Neural crest cell (in vitro differentiated cells): Measurements from ENCODE around the gene FSTL4. TPM values are rescaled to one million over a fixed set of nuclear protein-coding genes. Genes with fewer than 3 reads are reported as not detected.

Experiments
- DNase-seq: peaks from one replicate; pipeline ENCODE4 v3.0.0; 2021; ENCODE audit warnings: low read depth, mixed read lengths, low spot score
- H3K27ac Mint-ChIP-seq: one replicate; pipeline ENCODE4 v1.8.0; 2021; ENCODE audit warnings: mild to moderate bottlenecking, mixed read lengths; ENCODE audit not compliant: unreplicated experiment
- H3K27me3 Mint-ChIP-seq: 2 replicates; pipeline ENCODE4 v1.8.0; 2021; ENCODE audit warnings: low read depth, mild to moderate bottlenecking, mixed read lengths
- H3K36me3 Mint-ChIP-seq: 2 replicates; pipeline ENCODE4 v1.8.0; 2021; ENCODE audit warnings: low read depth, mild to moderate bottlenecking, mixed read lengths
- H3K4me1 Mint-ChIP-seq: 2 replicates; pipeline ENCODE4 v1.8.0; 2021; ENCODE audit warnings: mixed read lengths
- H3K4me3 Mint-ChIP-seq: one replicate; pipeline ENCODE4 v1.8.0; 2021; ENCODE audit warnings: mild to moderate bottlenecking, mixed read lengths
- H3K9me3 Mint-ChIP-seq: 2 replicates; pipeline ENCODE4 v1.8.0; 2021; ENCODE audit warnings: mixed read lengths
- total RNA-seq: library from RNA; stranded (reverse); gene quantifications from 2 replicates; pipeline ENCODE4 v1.2.1, GENCODE V29; 2021
- TF ChIP-seq, protein P1 (sequence below): fragments of 200-600 bp; sonication (generic); conservative IDR thresholded peaks from 2 replicates; pipeline ENCODE4 v1.5.0; 2021; ENCODE audit warnings: antibody characterized with exemption, mild to moderate bottlenecking

Gene FSTL4
- total RNA-seq, 1 donor from 2014 or later: 2.0 TPM

DNA sequence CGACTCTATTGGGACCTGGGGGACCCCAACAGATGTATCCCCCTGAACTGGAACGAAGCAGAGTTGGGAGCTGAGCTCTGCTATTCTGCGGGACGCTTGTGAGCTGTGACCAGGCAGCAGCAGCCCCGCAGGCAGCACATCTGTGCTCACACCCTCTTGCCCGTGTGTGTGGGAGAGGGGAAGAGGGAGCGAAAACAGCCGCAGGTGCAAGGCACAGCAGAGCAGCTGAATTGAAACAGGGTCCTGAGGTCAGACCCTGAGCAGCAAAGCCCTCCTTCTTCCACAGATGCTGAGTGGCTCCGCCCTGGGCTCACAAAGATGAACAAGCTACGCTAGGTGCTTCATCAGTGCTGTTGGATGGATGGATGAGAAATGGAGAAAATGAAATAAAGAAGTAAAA is 361.8 kb downstream of the FSTL4 start:
- DNase-seq: no peak
- TF ChIP-seq, protein P1, sequence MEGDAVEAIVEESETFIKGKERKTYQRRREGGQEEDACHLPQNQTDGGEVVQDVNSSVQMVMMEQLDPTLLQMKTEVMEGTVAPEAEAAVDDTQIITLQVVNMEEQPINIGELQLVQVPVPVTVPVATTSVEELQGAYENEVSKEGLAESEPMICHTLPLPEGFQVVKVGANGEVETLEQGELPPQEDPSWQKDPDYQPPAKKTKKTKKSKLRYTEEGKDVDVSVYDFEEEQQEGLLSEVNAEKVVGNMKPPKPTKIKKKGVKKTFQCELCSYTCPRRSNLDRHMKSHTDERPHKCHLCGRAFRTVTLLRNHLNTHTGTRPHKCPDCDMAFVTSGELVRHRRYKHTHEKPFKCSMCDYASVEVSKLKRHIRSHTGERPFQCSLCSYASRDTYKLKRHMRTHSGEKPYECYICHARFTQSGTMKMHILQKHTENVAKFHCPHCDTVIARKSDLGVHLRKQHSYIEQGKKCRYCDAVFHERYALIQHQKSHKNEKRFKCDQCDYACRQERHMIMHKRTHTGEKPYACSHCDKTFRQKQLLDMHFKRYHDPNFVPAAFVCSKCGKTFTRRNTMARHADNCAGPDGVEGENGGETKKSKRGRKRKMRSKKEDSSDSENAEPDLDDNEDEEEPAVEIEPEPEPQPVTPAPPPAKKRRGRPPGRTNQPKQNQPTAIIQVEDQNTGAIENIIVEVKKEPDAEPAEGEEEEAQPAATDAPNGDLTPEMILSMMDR: no peak
- no peaks in the 10 kb centered on the region for H3K36me3 Mint-ChIP-seq
- peaks cover 5% of the 10 kb centered on the region for H3K4me1 Mint-ChIP-seq
- no peak overlapping the region for H3K4me3 Mint-ChIP-seq
- H3K27ac Mint-ChIP-seq: no peak overlapping the region
- no peaks in the 10 kb centered on the region for H3K27me3 Mint-ChIP-seq
- no peaks in the 10 kb centered on the region for H3K9me3 Mint-ChIP-seq

DNA sequence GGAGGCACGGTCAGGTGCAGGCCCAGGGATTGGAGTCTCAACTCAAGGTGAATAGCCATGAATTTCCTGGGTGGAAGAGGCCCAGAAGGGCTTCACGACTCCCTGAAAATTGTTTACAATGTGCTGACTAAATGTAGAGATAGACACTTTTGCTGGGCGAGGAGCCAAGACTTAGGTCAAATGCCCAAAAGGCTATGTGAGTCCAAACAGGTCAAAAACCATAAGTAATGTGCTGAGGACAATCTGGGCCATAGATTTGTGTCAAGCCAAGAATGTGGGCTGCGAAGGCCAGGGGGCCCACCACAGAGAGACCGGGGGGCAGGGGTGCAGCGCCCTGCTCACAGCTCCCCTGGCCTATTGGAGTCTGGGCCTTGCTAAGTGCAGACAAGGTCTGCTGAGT is 362.7 kb downstream of the FSTL4 start:
- TF ChIP-seq, protein P1: no peak
- Mint-ChIP-seq H3K27ac (no peak overlapping the region), H3K4me1 (peaks cover 9% of the 10 kb centered on the region), H3K9me3 (no peaks in the 10 kb centered on the region), H3K27me3 (no peaks in the 10 kb centered on the region), H3K36me3 (no peaks in the 10 kb centered on the region), H3K4me3 (no peak overlapping the region)
- no peak for DNase-seq

DNA sequence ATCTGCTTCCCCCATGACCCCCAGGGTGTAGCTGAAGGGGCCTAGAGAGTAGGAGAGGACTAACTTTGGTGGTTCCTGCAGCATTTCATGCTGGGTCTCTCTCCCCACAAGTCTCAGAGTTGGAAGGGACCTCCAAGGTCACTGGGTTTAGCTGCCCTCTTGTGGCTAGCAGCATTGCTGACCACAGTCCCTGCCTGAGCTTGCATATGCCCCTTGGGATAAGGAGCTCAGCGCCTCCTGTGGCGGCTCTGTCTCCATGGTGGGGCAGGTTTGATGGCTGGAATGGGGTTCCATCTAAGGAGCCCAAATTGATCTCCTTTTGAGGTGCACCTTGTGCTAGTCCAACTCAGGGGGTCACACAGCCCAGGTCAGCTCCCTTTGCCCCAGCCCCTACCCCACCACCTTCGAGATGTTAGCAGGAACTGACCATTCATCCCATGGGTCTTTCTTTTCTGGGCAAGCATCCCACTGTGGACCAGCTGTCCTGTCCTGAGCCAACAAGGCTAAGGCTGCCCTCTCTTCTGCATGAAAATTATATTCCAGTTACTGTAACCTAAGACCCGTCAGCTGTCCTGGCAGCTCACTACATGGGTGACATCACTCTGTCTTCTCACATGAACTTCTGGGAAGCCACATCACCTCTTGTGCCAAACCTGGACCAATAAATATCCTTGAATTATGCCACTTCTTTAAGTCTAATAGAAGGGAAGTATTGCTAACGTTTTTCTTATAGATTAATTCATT is 364.3 kb downstream of the FSTL4 start:
- Mint-ChIP-seq H3K4me1 (peaks cover 14% of the 10 kb centered on the region), H3K27me3 (no peaks in the 10 kb centered on the region), H3K36me3 (no peaks in the 10 kb centered on the region), H3K4me3 (no peak overlapping the region), H3K27ac (no peak overlapping the region), H3K9me3 (no peaks in the 10 kb centered on the region)
- TF ChIP-seq, protein P1: peak; percentile 55
- DNase-seq: peak; percentile 38

DNA sequence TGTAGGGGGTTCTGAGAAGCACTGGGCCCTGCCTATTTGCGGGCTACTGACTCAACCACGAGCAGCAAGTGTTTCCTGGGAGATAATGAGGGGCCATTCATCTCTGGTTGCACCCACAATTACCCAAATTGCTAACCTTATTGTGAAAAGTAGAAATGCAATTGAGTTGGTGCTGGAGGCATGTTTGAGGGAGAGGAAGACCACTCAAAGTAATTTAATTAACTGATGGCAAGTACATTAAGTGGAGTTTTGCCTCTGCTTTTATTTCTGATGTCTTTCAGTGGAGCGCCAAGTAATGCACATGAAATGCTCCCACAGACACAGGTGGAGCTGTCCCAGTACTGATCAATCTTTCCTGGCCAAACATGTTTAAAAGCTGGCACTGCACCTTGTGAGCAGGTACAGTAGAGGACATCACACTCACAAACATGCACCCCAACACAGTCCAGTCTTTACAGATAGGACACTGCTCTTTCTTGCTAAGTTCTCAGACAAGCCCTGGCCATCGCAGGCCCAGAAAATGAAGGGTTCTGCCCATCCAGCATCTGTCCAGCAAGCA is 365.1 kb downstream of the FSTL4 start:
- TF ChIP-seq, protein P1: no peak
- H3K27ac Mint-ChIP-seq: no peak overlapping the region
- no peaks in the 10 kb centered on the region for H3K9me3 Mint-ChIP-seq
- no peaks in the 10 kb centered on the region for H3K36me3 Mint-ChIP-seq
- H3K4me1 Mint-ChIP-seq: peaks cover 14% of the 10 kb centered on the region
- DNase-seq: no peak
- no peaks in the 10 kb centered on the region for H3K27me3 Mint-ChIP-seq
- H3K4me3 Mint-ChIP-seq: no peak overlapping the region

DNA sequence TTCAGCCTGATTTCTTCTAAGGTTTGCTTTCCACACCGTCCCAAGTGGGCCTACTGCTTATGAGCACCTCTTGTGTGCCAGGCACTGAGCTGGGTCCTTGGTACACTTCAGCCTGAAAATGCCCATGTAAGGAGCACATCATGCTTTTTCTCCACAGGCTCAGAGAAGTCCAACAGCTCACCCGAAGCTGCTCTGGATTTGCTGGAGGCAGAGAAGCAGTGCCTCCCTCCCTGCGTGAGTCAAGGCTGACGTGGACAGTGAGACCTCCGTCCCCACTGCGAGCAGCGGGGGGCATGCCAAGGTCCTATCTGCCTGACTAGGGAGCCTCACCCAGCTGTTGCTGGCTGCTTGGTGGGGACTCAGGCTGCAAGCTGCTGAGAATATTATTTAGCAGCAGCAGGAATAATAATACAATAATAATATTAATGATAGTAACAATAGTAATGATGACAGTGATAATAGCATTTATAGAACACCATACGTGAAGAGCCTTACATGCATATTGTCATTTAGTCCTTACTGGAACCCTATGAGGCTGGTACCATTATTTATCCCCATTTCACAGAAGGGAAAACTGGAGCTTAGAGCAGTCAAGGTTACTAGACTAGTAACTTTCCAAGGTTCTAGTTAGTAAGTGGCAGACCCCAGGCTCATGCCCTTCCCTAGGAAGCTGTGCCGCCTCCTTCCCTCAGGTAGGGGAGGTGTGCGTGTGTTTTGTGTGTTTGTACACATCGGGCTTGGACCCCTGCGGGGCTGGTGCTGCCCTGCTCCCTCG is 365.8 kb downstream of the FSTL4 start:
- no peaks in the 10 kb centered on the region for H3K27me3 Mint-ChIP-seq
- TF ChIP-seq, protein P1: no peak
- H3K9me3 Mint-ChIP-seq: no peaks in the 10 kb centered on the region
- no peak for DNase-seq
- H3K36me3 Mint-ChIP-seq: no peaks in the 10 kb centered on the region
- no peak overlapping the region for H3K4me3 Mint-ChIP-seq
- H3K4me1 Mint-ChIP-seq: peaks cover 14% of the 10 kb centered on the region
- no peak overlapping the region for H3K27ac Mint-ChIP-seq
